BLaER1 treated with 17β-estradiol and CSF1 and Interleukin-3, amounts not matched to agents 10 nM and 100 nM (cell line): ENCODE results near the gene TSSK3.

ENCODE experiments used
- H3K27ac ChIP-seq, 11 experiments: shearing (Covaris generic); formaldehyde crosslinking; 2 replicates each; pipeline ENCODE4 v1.8.1; 2022
- H3K27me3 ChIP-seq, 11 experiments: shearing (Covaris generic); formaldehyde crosslinking; 2 replicates each; pipeline ENCODE4 v1.8.1; 2022
- H3K36me3 ChIP-seq, 11 experiments: shearing (Covaris generic); formaldehyde crosslinking; 2 replicates each; pipeline ENCODE4 v1.8.1; 2022
- H3K4me1 ChIP-seq, 10 experiments: shearing (Covaris generic); formaldehyde crosslinking; 2 replicates each; pipeline ENCODE4 v1.8.1; 2022
- H3K4me2 ChIP-seq, 11 experiments: shearing (Covaris generic); formaldehyde crosslinking; 2 replicates each; pipeline ENCODE4 v1.8.1; 2022
- H3K4me3 ChIP-seq, 10 experiments: shearing (Covaris generic); formaldehyde crosslinking; 2 replicates each; pipeline ENCODE4 v1.8.1; 2022
- H3K9ac ChIP-seq, 11 experiments: shearing (Covaris generic); formaldehyde crosslinking; 2 replicates each; pipeline ENCODE4 v1.8.1; 2022
- H3K9me3 ChIP-seq, 11 experiments: shearing (Covaris generic); formaldehyde crosslinking; replicated peaks in 1 of 11; 2 replicates each; pipeline ENCODE4 v1.8.1; 2022
- H4K20me1 ChIP-seq, 11 experiments: shearing (Covaris generic); formaldehyde crosslinking; 2 replicates each; pipeline ENCODE4 v1.8.1; 2022
- Cebpa-rat ChIP-seq, 11 experiments: shearing (Covaris generic); IDR thresholded peaks; 2 replicates each; pipeline ENCODE4 v1.8.1; 2022

TSSK3 gene

GRCh38 chr1:32362474-32363313 is at the start of gene TSSK3, which contains the start of gene FAM229A:
Gene TSSK3 (plus strand): TSS chr1:32362539. CDS start chr1:32362702, 163 bp downstream.
Gene FAM229A (minus strand): TSS chr1:32362485. CDS start chr1:32362091, 394 bp downstream.
- Histone ChIP-seq H3K27ac (no peak within 1 kb of the TSS), H3K36me3 (peaks cover 34 to 50% (median 38%) of the 10 kb centered on the region in 11 experiments)

GRCh38 chr1:32316903-32317277 is 45.4 kb upstream of the TSSK3 start:
- H3K9ac ChIP-seq: peak overlapping the region in 4 of 11 experiments; percentile 8 to 41 (median 23); a peak in 4 of 22 replicates
- no peak for TF ChIP-seq Cebpa-rat (IDR thresholded peaks at IDR 0.05)
- peaks cover 41 to 71% (median 62%) of the 10 kb centered on the region in 11 experiments; a peak in 21 of 22 replicates for H3K36me3 ChIP-seq
- peaks cover 34 to 75% (median 70%) of the 10 kb centered on the region in 10 experiments for H3K4me1 ChIP-seq
- no peaks in the 10 kb centered on the region for H3K27me3 ChIP-seq
- H3K4me3 ChIP-seq: no peak overlapping the region
- H3K4me2 ChIP-seq: peak overlapping the region; percentile 26 to 87 (median 64)
- no peaks in the 10 kb centered on the region for H3K9me3 ChIP-seq
- peak overlapping the region in 4 of 11 experiments; percentile 12 to 47 (median 36); a peak in 5 of 22 replicates for H3K27ac ChIP-seq
- H4K20me1 ChIP-seq: peaks cover 4 to 58% (median 44%) of the 10 kb centered on the region in 11 experiments; a peak in 18 of 22 replicates

More at GRCh38 chr1:32362474-32363313, at the start of gene TSSK3, which contains the start of gene FAM229A:
- peaks cover 20 to 30% (median 26%) of the 10 kb centered on the region in 11 experiments for H3K27me3 ChIP-seq
- H3K9ac ChIP-seq: peak within 1 kb of the TSS in 10 of 11 experiments; percentile 5 to 65 (median 46); a peak in 15 of 22 replicates
- H4K20me1 ChIP-seq: peaks cover 25 to 65% (median 46%) of the 10 kb centered on the region in 11 experiments; a peak in 19 of 22 replicates
- peaks cover 39 to 63% (median 54%) of the 10 kb centered on the region in 10 experiments for H3K4me1 ChIP-seq
- peak within 1 kb of the TSS in 9 of 10 experiments; percentile 14 to 61 (median 23); a peak in 9 of 20 replicates for H3K4me3 ChIP-seq
- H3K4me2 ChIP-seq: peak within 1 kb of the TSS; percentile 57 to 91 (median 81)
- no peaks in the 10 kb centered on the region for H3K9me3 ChIP-seq
- no peak for TF ChIP-seq Cebpa-rat (IDR thresholded peaks at IDR 0.05)

GRCh38 chr1:32318127-32318869 is 44.0 kb upstream of the TSSK3 start:
- TF ChIP-seq Cebpa-rat (IDR thresholded peaks at IDR 0.05): 0 out of 22 replicates have a peak, but pooled peaks of 1 of the 11 experiments have one; percentile 21
- H3K27me3 ChIP-seq: no peaks in the 10 kb centered on the region
- H3K9ac ChIP-seq: peak overlapping the region in 3 of 11 experiments; percentile 26 to 47 (median 41); a peak in 2 of 22 replicates
- H3K4me1 ChIP-seq: peaks cover 40 to 77% (median 74%) of the 10 kb centered on the region in 10 experiments
- H4K20me1 ChIP-seq: peaks cover 4 to 55% (median 40%) of the 10 kb centered on the region in 11 experiments; a peak in 16 of 22 replicates
- H3K27ac ChIP-seq: 0 out of 22 replicates have a peak overlapping the region, but pooled peaks of 1 of the 11 experiments have one; percentile 14
- peaks cover 48 to 76% (median 60%) of the 10 kb centered on the region in 11 experiments for H3K36me3 ChIP-seq
- H3K4me2 ChIP-seq: peak overlapping the region in 7 of 11 experiments; percentile 57 to 87 (median 66); a peak in 13 of 22 replicates
- no peak overlapping the region for H3K4me3 ChIP-seq
- H3K9me3 ChIP-seq: no peaks in the 10 kb centered on the region

- peak overlapping the region in 1 of 11 experiments; percentile 3; a peak in 1 of 22 replicates for H3K9ac ChIP-seq
These were observed 40.5 kb upstream of the TSSK3 start for GRCh38 chr1:32321712-32322291.

GRCh38 chr1:32327204-32327603 is 35.1 kb upstream of the TSSK3 start:
- Histone ChIP-seq H4K20me1 (peaks cover 0 to 84% (median 60%) of the 10 kb centered on the region in 11 experiments; a peak in 21 of 22 replicates), H3K9me3 (no peaks in the 10 kb centered on the region), H3K27me3 (no peaks in the 10 kb centered on the region), H3K27ac (no peak overlapping the region), H3K9ac (no peak overlapping the region), H3K36me3 (peaks cover 94 to 99% (median 98%) of the 10 kb centered on the region in 11 experiments), H3K4me1 (peaks cover 10 to 23% (median 18%) of the 10 kb centered on the region in 10 experiments), H3K4me3 (no peak overlapping the region), H3K4me2 (no peak overlapping the region)
- no peak for TF ChIP-seq Cebpa-rat (IDR thresholded peaks at IDR 0.05)

More at GRCh38 chr1:32321712-32322291, 40.5 kb upstream of the TSSK3 start:
- peaks cover 1 to 68% (median 39%) of the 10 kb centered on the region in 11 experiments; a peak in 16 of 22 replicates for H4K20me1 ChIP-seq
- H3K27ac ChIP-seq: 0 out of 22 replicates have a peak overlapping the region, but pooled peaks of 2 of the 11 experiments have one; percentile 27 to 38
- no peak overlapping the region for H3K4me3 ChIP-seq
- H3K36me3 ChIP-seq: peaks cover 71 to 98% (median 83%) of the 10 kb centered on the region in 11 experiments
- H3K4me2 ChIP-seq: peak overlapping the region; percentile 0 to 54 (median 28); a peak in 19 of 22 replicates
- peaks cover 26 to 53% (median 49%) of the 10 kb centered on the region in 10 experiments for H3K4me1 ChIP-seq
- no peak for TF ChIP-seq Cebpa-rat (IDR thresholded peaks at IDR 0.05)
- H3K27me3 ChIP-seq: no peaks in the 10 kb centered on the region
- H3K9me3 ChIP-seq: no peaks in the 10 kb centered on the region

GRCh38 chr1:32329931-32330466 is 32.3 kb upstream of the TSSK3 start:
- peaks cover 83 to 98% (median 97%) of the 10 kb centered on the region in 11 experiments for H3K36me3 ChIP-seq
- H3K9ac ChIP-seq: no peak overlapping the region
- no peaks in the 10 kb centered on the region for H3K9me3 ChIP-seq
- H3K27ac ChIP-seq: no peak overlapping the region
- peaks cover 6 to 84% (median 77%) of the 10 kb centered on the region in 11 experiments; a peak in 21 of 22 replicates for H4K20me1 ChIP-seq
- no peak overlapping the region for H3K4me3 ChIP-seq
- TF ChIP-seq Cebpa-rat (IDR thresholded peaks at IDR 0.05): no peak
- H3K4me1 ChIP-seq: peaks cover 33 to 46% (median 43%) of the 10 kb centered on the region in 10 experiments
- H3K4me2 ChIP-seq: no peak overlapping the region
- H3K27me3 ChIP-seq: no peaks in the 10 kb centered on the region

- Histone ChIP-seq H3K9ac (no peak overlapping the region), H3K36me3 (peaks cover 76 to 92% (median 91%) of the 10 kb centered on the region in 11 experiments), H4K20me1 (peaks cover 6 to 90% (median 78%) of the 10 kb centered on the region in 11 experiments; a peak in 21 of 22 replicates), H3K4me3 (no peak overlapping the region), H3K4me1 (peaks cover 34 to 46% (median 43%) of the 10 kb centered on the region in 10 experiments), H3K27ac (no peak overlapping the region), H3K9me3 (no peaks in the 10 kb centered on the region), H3K4me2 (peak overlapping the region in 3 of 11 experiments; percentile 11 to 98 (median 20); a peak in 2 of 22 replicates), H3K27me3 (no peaks in the 10 kb centered on the region)
- TF ChIP-seq Cebpa-rat (IDR thresholded peaks at IDR 0.05): no peak
These were observed 31.7 kb upstream of the TSSK3 start for GRCh38 chr1:32330558-32331151.
